DMS114 treated with DMSO at 0.1 percent for 48 hours (cell line): Measurements from ENCODE around the gene WASF2.
"Not testable (repeated sequence)": the region's sequence is repeated elsewhere in the genome, so short reads cannot be mapped to it uniquely, and the experiment has no call there.

Source experiments
- DNase-seq: peaks from one replicate; lab custom pipeline; 2025; ENCODE audit not compliant: unreplicated experiment; lab: John Stamatoyannopoulos, UW

WASF2 gene

DNA sequence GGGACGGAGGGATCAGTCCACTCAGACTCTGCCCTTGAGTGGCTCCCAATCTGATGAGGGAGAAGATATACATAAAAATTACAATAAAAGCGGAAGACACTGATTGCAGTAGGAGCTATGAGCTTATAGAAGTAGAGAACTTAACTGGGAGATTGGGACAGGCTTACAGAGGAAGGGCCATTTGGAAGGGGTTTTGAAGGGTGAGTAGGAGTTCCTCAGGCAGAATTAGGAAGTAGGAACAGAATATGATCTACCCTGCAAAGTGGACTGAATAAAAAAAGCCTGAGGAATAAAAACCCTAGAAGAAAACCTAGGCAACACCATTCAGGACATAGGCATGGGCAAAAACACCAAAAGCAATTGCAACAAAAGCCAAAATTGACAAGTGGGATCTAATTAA is 9.2 kb upstream of the WASF2 start:
- no peak for DNase-seq

DNA sequence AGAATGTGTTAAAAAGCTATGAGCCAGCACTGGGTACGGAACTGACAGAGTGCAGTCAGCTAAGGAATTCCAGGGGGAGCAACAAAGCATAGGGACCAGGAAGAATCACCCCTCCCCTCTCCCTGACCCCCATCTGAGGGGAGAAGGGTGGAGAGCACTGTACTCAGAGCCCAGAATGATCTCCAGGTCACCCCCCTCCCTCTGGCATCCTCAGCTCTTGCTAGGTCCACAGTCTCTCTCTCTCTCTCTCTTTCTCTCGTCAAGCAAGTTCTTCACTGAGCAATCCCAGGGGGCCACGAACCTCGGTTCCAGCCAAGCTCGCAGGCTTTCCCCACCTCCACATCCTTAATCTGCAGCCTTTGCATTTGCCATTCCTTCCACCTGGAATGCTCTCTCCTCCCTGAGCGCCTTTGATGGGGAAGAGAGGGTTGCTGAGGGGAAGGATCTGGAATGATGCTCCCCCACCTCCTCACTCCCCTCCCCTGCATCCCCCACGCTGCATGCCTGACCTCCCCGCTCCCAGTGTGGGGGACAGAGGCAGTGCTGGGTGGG is 6.7 kb upstream of the WASF2 start:
- no peak for DNase-seq

DNA sequence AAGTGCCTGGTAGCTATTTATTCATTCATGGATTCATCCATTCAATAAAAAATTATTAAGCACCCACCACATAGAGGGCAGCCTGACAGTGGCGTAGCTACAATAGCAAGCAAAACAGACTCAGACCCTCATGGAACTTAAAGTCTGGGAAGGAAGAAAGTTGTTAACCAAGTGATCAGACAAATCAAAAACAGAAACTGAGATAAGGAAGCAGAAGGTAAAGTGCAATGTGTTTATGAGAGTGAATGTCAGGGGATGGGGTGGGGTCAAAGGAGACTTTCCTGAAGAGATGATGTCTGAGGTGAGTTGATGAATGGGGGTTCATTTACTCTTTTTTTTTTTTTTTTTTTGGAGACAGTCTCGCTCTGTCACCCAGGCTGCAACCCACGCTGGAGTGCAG is 2.8 kb upstream of the WASF2 start:
- no peak for DNase-seq

DNA sequence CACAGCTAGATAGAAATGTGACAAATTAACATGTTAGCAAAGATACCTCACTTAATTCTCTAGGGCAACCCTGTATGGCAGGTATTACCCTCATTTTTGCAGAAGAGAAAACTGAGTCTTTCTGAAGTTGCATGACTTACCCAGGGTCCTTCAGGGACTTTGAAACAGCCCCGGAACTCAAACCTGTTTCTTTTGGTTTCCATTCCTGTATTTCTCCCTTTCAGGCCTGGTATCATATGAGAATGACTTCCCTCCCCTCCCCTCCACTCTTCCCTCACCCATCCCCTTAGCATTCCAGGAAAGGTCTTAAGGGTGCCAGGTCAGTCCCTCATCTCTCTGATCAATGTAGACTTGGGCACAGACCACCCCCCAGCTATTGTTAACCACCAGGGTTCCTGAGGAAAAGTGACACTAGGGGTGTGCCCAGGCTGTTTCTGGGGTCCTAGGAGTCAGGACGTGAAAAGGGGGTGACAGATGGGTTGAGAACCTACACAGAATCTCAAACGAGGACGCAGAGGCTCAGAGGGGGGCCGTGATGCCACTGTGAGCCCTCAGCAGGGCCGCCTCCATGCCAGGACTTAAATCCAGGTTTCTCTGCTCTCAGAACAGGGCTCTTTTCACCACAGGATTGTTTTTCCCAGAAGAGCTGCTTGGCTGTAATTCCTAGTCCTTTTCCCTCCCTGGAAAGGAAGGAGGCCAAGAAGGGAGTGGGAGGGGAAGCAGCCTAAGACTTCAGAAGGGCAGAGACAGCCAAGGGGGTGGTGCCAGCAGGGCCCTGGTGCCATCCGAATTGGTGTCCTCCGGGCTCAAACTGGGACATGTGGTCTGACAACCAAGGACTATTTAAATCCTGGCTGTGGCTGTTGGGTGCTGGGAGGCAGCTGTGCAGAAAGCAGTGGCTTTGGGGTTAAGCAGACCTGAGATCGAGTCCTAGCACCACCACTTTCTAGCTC is 2.1 kb upstream of the WASF2 start:
- no peak for DNase-seq

DNA sequence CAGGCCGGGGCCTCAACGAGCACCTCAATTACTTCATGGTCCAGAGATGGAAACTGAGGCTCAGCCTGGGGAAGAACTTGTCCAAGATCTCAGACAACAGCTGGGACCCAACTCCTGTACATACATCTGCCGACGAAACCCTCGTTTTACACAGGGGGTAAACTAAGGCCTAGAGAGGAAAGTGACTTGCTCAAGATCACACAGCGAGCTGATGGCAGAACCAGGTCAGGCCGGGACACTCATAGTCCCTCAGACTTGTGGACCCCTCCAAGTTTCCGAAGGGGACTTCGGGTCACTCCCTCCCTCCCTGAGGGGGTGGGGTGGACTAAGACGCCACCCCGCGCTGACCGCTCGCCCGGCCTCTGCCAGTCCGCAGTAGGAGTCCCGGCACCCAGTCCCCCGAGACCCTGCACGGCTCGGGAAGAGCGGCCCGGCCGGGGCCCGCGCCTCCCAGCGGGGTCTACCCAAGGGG is 430 bp downstream of the WASF2 start:
- DNase-seq, result no peak

DNA sequence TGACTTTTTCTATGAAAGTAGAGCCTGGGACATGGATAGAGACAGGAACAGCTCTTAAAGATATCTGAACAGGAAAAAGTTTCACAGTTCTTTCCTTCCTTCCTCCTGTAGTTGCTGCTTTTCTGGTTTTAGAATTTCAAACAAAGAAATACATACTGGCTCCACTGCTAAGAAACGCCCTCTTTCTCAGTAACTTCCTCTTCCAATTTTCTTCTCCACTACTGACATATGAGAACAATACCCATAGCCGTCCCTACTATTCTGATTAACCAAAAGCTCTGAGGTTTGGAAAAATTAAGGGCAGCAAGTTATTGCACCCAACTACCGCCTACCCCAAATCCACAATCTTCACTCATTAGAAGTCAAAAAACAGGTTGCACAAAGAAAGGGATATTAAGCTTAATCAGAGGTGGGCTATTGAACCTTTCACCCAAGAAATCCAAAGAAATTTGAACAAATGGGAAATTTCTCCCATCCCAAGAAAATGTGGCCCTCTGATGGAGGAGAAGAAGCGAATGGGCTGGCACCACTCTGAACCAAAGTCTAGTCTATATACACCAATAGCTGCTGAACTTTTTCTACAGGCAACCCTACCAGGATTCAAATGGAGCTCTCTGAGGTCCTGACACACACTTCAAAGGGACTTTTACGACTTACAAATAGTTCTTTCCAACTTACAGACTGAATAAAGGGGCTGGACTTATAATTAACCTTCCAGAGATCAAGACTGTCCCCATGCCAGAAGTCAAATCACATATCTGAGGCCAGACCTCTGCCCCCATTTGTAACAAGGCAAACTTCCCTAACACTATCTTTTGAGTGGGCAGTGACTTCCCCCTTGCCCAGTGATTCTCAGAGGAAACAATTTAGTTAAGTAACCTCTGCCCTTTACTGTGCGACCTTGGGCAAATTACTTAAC is 1.7 kb downstream of the WASF2 start:
- peak; percentile 37 for DNase-seq

DNA sequence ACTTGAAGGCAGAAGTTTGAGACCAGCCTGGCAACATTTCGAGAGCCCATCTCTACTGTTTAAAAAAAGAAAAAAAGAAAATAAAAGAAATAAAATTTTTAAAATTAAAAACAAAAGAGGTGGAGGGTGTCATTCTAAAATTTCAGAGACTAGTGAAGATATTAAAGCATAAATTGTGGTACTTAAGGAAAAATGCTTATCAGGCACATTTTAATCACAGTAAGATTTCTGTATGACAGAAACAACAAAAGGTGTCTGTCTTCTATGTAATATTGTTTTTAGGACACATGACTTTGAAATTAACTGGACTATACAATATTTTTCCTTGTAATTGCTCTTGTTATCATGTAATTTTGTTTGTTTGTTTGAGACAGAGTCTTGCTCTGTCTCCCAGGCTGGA is 4.6 kb downstream of the WASF2 start:
- DNase-seq, result no peak

DNA sequence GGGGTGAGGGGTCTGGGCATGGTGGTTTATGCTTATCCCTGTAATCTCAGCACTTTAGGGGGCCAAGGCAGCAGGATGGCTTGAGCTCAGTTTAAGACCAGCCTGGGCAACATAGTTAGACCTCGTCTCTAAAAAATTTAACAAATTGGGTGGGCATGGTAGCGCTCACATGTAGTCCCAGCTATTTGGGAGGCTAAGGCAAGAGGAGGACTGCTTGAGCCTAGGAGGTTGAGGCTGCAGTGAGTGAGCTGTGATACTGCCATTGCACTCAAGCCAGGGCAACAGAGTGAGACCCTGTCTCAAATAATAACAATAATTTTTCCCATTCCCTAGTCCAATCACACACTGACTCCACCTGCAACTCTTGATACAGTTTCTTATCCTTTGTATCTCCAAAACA is 6.3 kb downstream of the WASF2 start:
- no peak for DNase-seq

DNA sequence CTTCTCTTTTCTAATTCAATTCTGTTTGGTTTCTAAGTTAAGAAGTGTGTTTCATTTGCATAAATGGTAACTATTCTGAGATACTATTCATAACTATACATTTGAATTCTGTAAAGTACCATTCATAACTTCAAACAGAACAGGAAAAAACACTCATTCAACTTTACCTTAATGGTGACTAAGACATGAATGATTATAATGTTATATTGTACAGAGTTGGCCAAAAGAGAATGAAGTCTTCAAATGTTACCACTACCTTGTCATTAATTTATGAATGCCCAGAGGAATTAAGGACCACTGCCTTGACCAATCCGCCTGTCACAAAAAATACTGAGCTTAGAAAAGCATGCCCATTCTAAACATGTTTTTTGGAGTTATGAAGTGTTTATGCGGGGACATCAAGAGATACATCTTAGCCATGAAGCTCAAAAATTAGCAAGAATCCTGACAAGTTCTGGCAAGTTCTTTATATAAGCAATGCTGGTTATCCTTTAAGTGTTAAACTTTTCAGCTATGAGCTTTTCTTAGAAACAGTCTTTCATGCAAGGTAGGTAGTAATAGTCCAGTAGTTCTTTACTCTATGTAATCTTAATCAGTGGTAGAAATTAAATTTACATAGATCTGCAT is 7.9 kb downstream of the WASF2 start:
- DNase-seq, result no peak

DNA sequence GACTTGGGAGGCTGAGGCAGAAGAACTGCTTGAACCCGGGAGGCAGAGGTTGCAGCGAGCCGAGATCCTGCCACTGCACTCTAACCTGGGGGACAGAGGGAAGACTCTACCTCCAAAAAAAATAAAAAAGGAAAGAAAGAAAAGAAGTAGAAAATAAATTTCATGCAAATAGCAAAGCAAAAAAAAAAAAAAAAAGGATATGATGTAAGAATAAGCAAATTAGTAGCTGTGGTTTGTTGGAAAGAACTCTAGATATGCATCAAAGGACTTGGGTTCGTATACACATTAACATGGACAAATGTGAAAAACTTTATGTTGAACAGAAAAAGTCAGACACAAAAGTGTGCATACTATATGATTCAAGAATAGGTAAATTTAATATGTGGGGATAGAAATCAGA is 11.9 kb downstream of the WASF2 start:
- DNase-seq, result no peak

DNA sequence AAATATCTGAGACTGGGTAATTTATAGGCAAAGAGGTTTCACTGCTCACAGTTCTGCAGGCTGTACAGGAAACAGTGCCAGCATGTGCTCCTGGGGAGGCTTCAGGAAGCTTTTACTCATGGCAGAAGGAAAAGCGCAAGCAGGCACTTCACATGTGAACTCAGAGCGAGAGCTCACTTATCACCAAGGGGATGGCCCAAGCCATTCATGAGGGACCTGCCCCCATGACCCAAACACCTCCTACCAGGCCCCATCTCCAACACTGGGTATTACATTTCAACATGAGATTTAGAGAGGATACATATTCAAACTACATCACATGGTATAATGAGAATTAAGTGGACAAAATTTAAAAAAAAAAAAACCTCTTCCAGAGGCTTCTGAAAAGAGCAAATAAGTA is 13.7 kb downstream of the WASF2 start:
- DNase-seq, result no peak

DNA sequence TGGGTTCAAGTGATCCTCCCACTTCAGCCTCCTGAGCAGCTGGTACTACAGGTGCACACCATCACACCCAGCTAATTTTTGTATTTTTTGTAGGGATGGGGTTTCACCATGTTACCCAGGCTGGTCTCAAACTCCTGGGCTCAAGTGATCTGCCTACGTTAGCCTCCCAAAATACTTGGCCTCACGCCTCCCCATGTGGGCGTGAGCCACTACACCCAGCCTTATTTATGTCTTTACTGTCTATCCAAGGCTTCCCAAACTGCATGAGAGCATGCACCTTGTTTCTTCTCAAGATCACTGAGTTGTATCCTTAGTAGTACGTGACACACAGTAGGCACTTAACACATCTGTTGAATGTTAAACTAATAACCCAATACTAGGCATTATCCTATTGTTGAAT is 14.2 kb downstream of the WASF2 start:
- DNase-seq, result no peak

DNA sequence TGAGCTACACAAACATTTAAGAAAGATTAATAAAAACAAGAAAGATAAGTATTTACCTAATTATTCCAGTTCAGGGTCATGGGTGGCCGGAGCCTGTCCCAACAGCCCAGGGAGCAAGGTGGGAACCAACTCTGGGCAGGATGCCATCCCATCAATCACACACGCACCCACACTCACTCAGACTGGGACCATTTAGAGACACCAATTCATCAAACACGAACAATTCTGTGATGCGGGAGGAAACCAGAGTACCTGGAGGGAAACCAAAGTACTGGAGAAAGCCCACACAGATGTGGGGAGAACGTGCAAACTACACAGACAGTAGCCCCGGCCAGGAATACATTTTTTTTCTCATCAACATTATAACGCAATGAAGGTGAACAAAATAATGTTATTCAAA is 16.2 kb downstream of the WASF2 start:
- DNase-seq, result no peak

DNA sequence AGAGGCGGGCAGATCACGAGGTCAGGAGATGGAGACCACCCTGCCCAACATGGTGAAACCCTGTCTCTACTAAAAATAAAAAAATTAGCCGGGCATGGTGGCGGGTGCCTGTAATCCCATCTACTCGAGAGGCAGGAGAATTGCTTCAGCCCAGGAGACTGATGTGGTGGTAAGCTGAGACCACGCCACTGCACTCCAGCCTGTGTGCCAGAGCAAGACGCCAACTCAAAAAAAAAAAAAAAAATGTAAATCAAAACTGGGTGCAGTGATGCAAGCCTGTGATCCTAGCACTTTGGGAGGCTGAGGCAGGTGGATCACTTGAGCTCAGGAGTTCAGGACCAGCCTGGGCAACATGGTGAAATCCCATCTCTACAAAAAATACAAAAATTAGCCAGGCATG is 17.9 kb downstream of the WASF2 start:
- not testable (repeated sequence) for DNase-seq

DNA sequence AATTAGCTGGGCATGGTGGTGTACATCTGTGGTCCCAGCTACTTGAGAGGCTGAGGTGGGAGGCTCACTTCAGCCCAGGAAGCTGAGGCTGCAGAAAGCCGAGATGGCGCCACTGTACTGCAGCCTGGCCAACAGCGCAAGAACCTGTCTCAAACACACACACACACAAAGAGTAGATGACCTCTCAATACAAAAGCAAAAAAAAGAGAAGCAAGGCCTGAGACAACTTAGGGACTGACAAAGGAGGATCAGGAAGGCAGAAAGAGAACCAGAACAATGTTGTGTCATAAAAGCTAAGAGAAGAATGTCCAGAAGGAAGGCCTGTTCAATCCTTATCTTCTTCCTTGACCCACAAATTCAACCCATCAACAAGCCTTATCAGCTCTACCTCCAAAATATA is 18.5 kb downstream of the WASF2 start:
- DNase-seq, result no peak

DNA sequence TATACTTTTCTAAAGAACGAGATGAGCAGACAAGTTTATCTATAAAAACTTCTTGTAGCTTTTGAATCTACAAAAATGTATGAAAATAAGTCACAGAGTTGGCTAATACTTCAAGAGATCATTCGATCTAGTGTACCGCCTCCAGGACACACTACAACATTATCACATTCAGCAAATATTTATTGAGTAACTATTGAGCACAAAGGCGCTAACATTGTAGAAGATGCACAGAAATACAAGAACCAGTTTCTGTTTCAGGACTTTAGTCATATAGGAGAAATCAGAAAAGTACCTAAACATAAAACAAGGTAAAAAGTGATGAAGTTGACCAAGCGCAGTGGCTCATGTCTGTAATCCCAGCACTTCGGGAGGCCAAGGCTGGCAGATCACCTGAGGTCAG is 20.6 kb downstream of the WASF2 start:
- no peak for DNase-seq

DNA sequence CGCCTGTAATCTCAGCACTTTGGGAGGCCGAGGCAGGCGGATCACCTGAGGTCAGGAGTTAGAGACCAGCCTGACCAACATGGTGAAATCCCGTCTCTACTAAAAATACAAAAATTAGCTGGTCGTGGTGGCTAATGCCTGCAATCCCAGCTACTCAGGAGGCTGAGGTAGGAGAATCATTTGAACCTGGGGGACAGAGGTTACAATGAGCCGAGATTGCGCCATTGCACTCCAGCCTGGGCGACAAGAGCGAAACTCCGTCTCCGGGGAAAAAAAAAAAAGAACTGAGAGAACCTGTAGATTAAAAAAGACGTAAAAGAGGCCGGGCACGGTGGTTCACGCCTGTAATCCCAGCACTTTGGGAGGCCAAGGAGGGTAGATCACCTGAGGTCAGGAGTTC is 21.6 kb downstream of the WASF2 start:
- not testable (repeated sequence) for DNase-seq

DNA sequence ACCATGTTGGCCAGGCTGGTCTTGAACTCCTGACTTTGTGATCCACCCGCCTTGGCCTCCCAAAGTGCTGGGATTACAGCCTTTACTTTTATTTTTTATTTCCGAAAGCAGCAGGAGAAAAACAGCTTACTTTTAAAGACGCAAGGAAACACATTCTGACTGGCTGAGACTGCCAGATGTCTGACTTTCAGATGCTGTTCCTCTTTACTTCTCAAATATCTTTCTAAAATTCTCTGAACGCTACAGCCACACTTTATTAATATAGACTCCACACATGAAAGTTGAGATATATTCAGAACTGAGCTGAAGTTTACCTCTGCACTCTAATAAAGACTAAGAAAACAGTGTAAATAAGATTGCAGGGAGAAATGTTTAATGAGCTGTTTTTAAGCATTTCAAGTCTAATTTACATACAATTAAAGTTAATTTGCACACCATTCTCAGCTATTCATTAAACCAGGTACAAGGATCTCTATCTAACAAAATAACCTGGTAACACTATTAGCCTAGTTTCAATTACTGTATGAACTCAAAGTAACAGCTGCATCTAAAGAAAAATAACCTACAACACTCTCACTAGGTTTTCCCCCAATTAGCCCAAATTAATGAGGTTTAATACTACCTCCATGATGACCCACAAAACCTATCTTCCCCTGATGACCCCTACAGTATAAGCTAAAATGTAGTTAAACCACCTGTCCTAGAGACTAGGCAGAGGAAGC is 24.9 kb downstream of the WASF2 start:
- no peak for DNase-seq

DNA sequence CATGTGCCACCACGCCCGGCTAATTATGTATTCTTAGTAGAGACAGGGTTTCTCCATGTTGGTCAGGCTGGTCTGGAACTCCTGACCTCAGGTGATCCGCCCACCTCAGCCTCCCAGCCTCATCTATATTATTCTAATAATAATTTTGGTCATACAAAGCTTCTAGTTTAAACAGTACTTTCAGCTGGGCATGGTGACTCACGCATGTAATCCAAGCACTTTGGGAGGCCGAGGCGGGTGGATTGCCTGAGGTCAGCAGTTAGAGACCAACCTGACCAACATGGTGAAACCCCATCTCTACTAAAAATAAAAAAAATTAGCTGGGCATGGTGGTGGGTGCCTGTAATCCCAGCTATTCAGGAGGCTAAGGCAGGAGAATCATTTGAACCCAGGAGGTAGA is 26.1 kb downstream of the WASF2 start:
- DNase-seq, result not testable (repeated sequence)

DNA sequence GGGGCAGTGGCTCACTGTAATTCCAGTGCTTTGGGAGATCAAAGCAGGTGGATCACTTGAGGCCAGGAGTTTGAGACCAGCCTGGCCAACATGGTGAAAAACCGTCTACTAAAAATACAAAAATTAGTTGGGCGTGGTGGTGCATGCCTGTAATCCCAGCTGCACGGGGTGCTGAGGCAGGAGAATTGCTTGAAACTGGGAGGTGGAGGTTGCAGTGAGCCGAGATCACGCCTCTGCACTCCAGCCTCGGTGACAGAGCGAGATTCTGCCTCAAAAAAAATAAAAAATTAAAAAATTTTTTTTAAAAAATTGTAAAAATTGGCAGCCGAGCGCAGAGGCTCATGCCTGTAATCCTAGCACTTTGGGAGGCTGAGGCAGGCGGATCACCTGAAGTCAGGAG is 31.4 kb downstream of the WASF2 start:
- not testable (repeated sequence) for DNase-seq
